GM10266 (cell line): ENCODE data around the gene RCAN2.
A peak's percentile ranks its signal among the peaks of the same experiment; 100 is the strongest.

Experiments used
- DNase-seq: peaks from one replicate; pipeline ENCODE4 v3.0.0; 2012; ENCODE audit errors: extremely low spot score
- CTCF ChIP-seq: IDR thresholded peaks from 2 replicates; pipeline ENCODE4 v1.5.1; 2012; ENCODE audit warnings: mild to moderate bottlenecking, low read depth; ENCODE audit not compliant: control insufficient read depth, insufficient read depth; ENCODE audit errors: missing control alignments

RCAN2 gene

GRCh38 chr6:46175446-46175845 lies 315.8 kb downstream of the RCAN2 start:
- peak; percentile 48 for DNase-seq
- TF ChIP-seq CTCF: no peak

DNA sequence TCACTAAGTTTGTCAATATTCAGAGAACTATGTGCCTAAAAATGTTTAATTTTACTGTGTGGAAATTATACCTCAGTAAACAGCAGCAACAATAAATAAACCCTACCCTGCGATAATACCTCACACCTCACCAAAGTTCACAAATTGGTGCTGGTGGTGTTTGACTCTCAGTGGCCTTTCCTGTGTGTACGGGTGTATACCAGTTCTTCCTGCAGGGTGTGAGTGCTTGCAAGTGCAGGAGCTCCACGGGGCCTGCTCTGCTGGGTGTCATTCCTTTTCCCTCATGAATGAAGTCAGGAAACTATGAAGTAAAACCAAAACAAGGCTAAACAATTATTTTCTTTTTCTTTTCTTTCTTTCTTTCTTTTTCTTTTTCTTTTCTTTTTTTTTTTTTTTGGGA lies 316.3 kb downstream of the RCAN2 start:
- no peak for TF ChIP-seq CTCF
- DNase-seq: no peak

DNA sequence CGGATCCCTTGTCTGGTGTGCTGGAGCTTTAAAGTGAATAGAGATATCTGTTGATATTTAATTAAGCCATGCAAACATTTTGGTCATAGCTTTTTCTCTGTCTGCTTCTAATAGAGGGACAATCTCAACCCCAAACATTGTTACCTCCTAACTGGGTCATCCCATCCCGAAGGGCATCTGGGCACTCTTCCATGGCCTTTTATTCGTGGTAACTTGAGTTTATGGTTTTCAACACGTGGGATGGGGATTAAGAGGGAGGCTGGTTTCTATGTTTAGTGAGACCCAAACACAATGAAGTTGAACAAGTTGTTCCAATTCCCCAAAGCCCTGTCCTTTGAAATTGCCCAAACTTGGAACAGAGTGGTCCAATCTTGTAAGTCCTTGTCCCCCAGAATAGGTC lies 319.1 kb downstream of the RCAN2 start:
- DNase-seq: no peak
- no peak for TF ChIP-seq CTCF
